GM12892 (cell line): Measurements from ENCODE around the gene KIAA1328.

Source experiments
- POLR2A ChIP-seq: IDR thresholded peaks from 2 replicates; pipeline ENCODE4 v1.6.1; 2011; ENCODE audit warnings: low read depth, low read length, control low read depth
- POLR2AphosphoS5 ChIP-seq: IDR thresholded peaks from 2 replicates; pipeline ENCODE4 v1.6.1; 2011; ENCODE audit warnings: low read depth, low read length, control low read depth
- TAF1 ChIP-seq: IDR thresholded peaks from 2 replicates; pipeline ENCODE4 v1.6.1; 2011; ENCODE audit warnings: low read depth, mild to moderate bottlenecking, control low read depth, low read length, borderline replicate concordance

- no peak for TF ChIP-seq POLR2AphosphoS5
- TF ChIP-seq TAF1, result no peak
- no peak for TF ChIP-seq POLR2A
These were observed 293.9 kb downstream of the KIAA1328 start for GRCh38 chr18:37122877-37123276.
